ENCODE measurements around the gene PPM1B.

DNA sequence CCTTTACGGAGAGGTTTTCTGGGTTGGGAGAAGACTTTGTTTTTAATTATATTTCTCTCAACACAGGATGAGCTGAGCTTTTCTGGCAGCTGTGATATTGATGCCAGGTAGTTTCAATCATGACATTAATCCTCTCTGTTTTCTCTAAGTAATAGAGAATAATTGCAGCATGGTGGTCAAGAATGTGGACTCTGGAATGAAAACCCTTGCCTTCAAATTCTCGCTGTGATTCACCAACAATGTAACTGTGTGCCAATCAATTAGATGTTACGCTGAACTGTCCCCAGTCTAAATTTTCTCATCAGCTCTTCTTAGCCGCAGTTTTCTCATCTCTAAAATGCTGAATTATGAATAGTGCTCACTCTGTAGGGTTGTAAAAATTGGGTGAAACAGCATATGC is 31.6 kb upstream of the PPM1B start:
- TF ChIP-seq, protein P1, sequence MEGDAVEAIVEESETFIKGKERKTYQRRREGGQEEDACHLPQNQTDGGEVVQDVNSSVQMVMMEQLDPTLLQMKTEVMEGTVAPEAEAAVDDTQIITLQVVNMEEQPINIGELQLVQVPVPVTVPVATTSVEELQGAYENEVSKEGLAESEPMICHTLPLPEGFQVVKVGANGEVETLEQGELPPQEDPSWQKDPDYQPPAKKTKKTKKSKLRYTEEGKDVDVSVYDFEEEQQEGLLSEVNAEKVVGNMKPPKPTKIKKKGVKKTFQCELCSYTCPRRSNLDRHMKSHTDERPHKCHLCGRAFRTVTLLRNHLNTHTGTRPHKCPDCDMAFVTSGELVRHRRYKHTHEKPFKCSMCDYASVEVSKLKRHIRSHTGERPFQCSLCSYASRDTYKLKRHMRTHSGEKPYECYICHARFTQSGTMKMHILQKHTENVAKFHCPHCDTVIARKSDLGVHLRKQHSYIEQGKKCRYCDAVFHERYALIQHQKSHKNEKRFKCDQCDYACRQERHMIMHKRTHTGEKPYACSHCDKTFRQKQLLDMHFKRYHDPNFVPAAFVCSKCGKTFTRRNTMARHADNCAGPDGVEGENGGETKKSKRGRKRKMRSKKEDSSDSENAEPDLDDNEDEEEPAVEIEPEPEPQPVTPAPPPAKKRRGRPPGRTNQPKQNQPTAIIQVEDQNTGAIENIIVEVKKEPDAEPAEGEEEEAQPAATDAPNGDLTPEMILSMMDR (conservative IDR thresholded peaks at IDR 0.05 in 1 of 2, IDR thresholded peaks at IDR 0.05 in 1 of 2; ENCODE audit: low read depth in 1 of 2, low read length in 2 of 2) = no peak
- no peak for TF ChIP-seq EZH2 (IDR thresholded peaks at IDR 0.05; ENCODE audit: low read length, missing control alignments)

Measured in fibroblast of lung (primary cell).